T-cell (primary cell): ENCODE results near the gene PDE4C. TPM values are rescaled to one million over a fixed set of nuclear protein-coding genes. Genes with fewer than 3 reads are reported as not detected.

ENCODE experiments used
- ATAC-seq, 4 experiments: fragments of 200-7000 bp in 3 of 4; fragments of 150-1000 bp in 1 of 4; cut with Tn5 transposase; replicated peaks in 1 of 4; 1 replicate in 3 of 4; 2 replicates in 1 of 4; pipeline ENCODE4 v1.10.0; 2021; ENCODE audit warnings: moderate library complexity in 3 of 4, mild to moderate bottlenecking in 2 of 4, moderate number of reproducible peaks in 1 of 4
- CTCF ChIA-PET, 2 donors: fragments of 300-600 bp; sonication (Branson Sonifier 250); formaldehyde crosslinking; loops; one replicate each; lab custom pipeline; 2022; ENCODE audit warnings: antibody characterized with exemption in 2 of 2; lab: Charles Lee
- POLR2A ChIA-PET, 2 donors: fragments of 300-600 bp; sonication (Branson Sonifier 250); formaldehyde crosslinking; loops; one replicate each; lab custom pipeline; 2022; ENCODE audit warnings: antibody characterized with exemption in 2 of 2; lab: Charles Lee
- DNase-seq, 35 experiments: peaks; one replicate each; pipeline versions ENCODE4 v3.0.0 to v3.0.0-alpha.2; 2013 to 2023
- H3K27ac ChIP-seq: one replicate; pipeline ENCODE4 v1.5.1; 2013; ENCODE audit warnings: low read length
- H3K27me3 ChIP-seq, 2 experiments: replicated peaks in 1 of 2; 1 replicate in 1 of 2; 2 replicates in 1 of 2; pipeline versions ENCODE4 v1.6.1 to v1.7.0; 2013; ENCODE audit warnings: low read length in 1 of 2, mixed read lengths in 1 of 2; ENCODE audit not compliant: control insufficient read depth in 2 of 2, insufficient read depth in 2 of 2; ENCODE audit errors: extremely low read depth in 1 of 2
- H3K36me3 ChIP-seq, 2 donors: 1 replicate in 1 of 2; 2 replicates in 1 of 2; pipeline versions ENCODE4 v1.6.1 to v1.7.0; 2013; ENCODE audit warnings: low read length in 1 of 2; ENCODE audit not compliant: control insufficient read depth in 2 of 2, insufficient read depth in 1 of 2; ENCODE audit errors: extremely low read depth in 1 of 2
- H3K4me1 ChIP-seq, 2 experiments: 1 replicate in 1 of 2; 2 replicates in 1 of 2; pipeline versions ENCODE4 v1.6.1 to v1.7.0; 2013; ENCODE audit warnings: low read length in 2 of 2, mixed read lengths in 1 of 2; ENCODE audit not compliant: insufficient read depth in 2 of 2, control insufficient read depth in 1 of 2; ENCODE audit errors: extremely low read depth in 1 of 2
- H3K4me3 ChIP-seq, 2 donors: 1 replicate in 1 of 2; 2 replicates in 1 of 2; pipeline versions ENCODE4 v1.5.1 to v1.7.0; 2013; ENCODE audit warnings: mild to moderate bottlenecking in 2 of 2, low read length in 1 of 2, moderate library complexity in 1 of 2; ENCODE audit not compliant: control insufficient read depth in 1 of 2; ENCODE audit errors: extremely low read depth in 1 of 2
- H3K9me3 ChIP-seq: 2 replicates; pipeline ENCODE4 v1.7.0; 2013
- H3K27ac Mint-ChIP-seq, 2 donors: one replicate each; pipeline ENCODE4 v1.8.0; 2020 to 2021; ENCODE audit warnings: mild to moderate bottlenecking in 2 of 2, mixed read lengths in 2 of 2
- H3K27me3 Mint-ChIP-seq, 2 donors: one replicate each; pipeline ENCODE4 v1.8.0; 2021 to 2022; ENCODE audit warnings: mixed read lengths in 2 of 2
- H3K36me3 Mint-ChIP-seq: one replicate; pipeline ENCODE4 v1.8.0; 2021; ENCODE audit warnings: mixed read lengths
- H3K4me1 Mint-ChIP-seq, 3 donors: one replicate each; pipeline ENCODE4 v1.8.0; 2020 to 2022; ENCODE audit warnings: mixed read lengths in 3 of 3, mild to moderate bottlenecking in 1 of 3
- H3K4me3 Mint-ChIP-seq, 3 donors: one replicate each; pipeline ENCODE4 v1.8.0; 2020 to 2022; ENCODE audit warnings: mild to moderate bottlenecking in 3 of 3, mixed read lengths in 3 of 3, moderate library complexity in 3 of 3
- H3K9me3 Mint-ChIP-seq, 3 donors: one replicate each; pipeline ENCODE4 v1.8.0; 2020 to 2022; ENCODE audit warnings: mixed read lengths in 3 of 3
- WGBS: methylation state at CpG from one replicate; pipeline ENCODE4 v1.1.5; 2013; ENCODE audit warnings: missing lambda C conversion rate; ENCODE audit not compliant: insufficient coverage; 5-methylcytosine and 5-hydroxymethylcytosine counted together
- total RNA-seq, 35 experiments: library from RNA in 6 of 35; stranded (reverse) in 6 of 35; fragments of 120-200 nt in 1 of 35; gene quantifications; one replicate each; pipeline versions ENCODE4 v1.2.1 to v1.2.4 and lab custom pipeline; 2013 to 2026

Gene PDE4C
- total RNA-seq, 5 donors from 2014 or later (not counting 1 experiment from before 2014, with no cell fraction given) = not detected

- no peak overlapping the region for H3K4me3 Mint-ChIP-seq
- WGBS = 94% methylated on average over 21 of the region's 23 CpGs
- H3K36me3 Mint-ChIP-seq = peaks cover 23% of the 10 kb centered on the region
- H3K27me3 ChIP-seq = no peaks in the 10 kb centered on the region
- H3K27ac ChIP-seq = no peak overlapping the region
- H3K4me1 ChIP-seq = peaks cover 0 to 15% of the 10 kb centered on the region in 2 experiments
- H3K9me3 Mint-ChIP-seq = no peaks in the 10 kb centered on the region
- DNase-seq = peak in 2 of 35 experiments; percentile 6 to 8
- ATAC-seq = peak in 1 of 4 experiments; percentile 1
- H3K36me3 ChIP-seq = peaks cover 17 to 33% of the 10 kb centered on the region in 2 donors
- no peak overlapping the region for H3K27ac Mint-ChIP-seq
- ChIA-PET CTCF (no interaction called here), POLR2A (no interaction called here)
- H3K27me3 Mint-ChIP-seq = no peaks in the 10 kb centered on the region
- no peaks in the 10 kb centered on the region for H3K9me3 ChIP-seq
- no peak overlapping the region for H3K4me3 ChIP-seq
- H3K4me1 Mint-ChIP-seq = peaks cover 3 to 7% (median 6%) of the 10 kb centered on the region in 3 donors
Measured at GRCh38 chr19:18264137-18264854, 38.1 kb upstream of the PDE4C start.

- no peaks in the 10 kb centered on the region for H3K27me3 Mint-ChIP-seq
- peaks cover 0 to 15% of the 10 kb centered on the region in 2 experiments for H3K4me1 ChIP-seq
- H3K9me3 Mint-ChIP-seq = no peaks in the 10 kb centered on the region
- ChIA-PET CTCF (interaction anchor here in 1 of 2 donors (0.5 to 1.0 kb wide), 2 partner anchors 10 to 88 kb away, joined by 3 to 4 read pairs; no protein-coding TSS in a partner anchor), POLR2A (no interaction called here)
- no peak overlapping the region for H3K27ac Mint-ChIP-seq
- H3K9me3 ChIP-seq = no peaks in the 10 kb centered on the region
- H3K4me3 Mint-ChIP-seq = no peak overlapping the region
- no peaks in the 10 kb centered on the region for H3K27me3 ChIP-seq
- no peak overlapping the region for H3K27ac ChIP-seq
- H3K4me3 ChIP-seq = no peak overlapping the region
- H3K4me1 Mint-ChIP-seq = peaks cover 0 to 7% (median 3%) of the 10 kb centered on the region in 3 donors
- WGBS = 81% methylated on average over 13 of the region's 16 CpGs
- DNase-seq = peak in 1 of 35 experiments; percentile 15
- H3K36me3 Mint-ChIP-seq = peaks cover 19% of the 10 kb centered on the region
- ATAC-seq = no peak
- peaks cover 17 to 33% of the 10 kb centered on the region in 2 donors for H3K36me3 ChIP-seq
Measured at GRCh38 chr19:18263324-18264136, 37.3 kb upstream of the PDE4C start.

- ChIA-PET CTCF (interaction anchor here in 1 of 2 donors (0.5 to 1.0 kb wide), 2 partner anchors 9 to 87 kb away, joined by 3 to 4 read pairs; no protein-coding TSS in a partner anchor), POLR2A (no interaction called here)
- WGBS = 93% methylated on average over 10 of the region's 10 CpGs
- H3K4me3 Mint-ChIP-seq = no peak overlapping the region
- peaks cover 0 to 7% (median 3%) of the 10 kb centered on the region in 3 donors for H3K4me1 Mint-ChIP-seq
- no peaks in the 10 kb centered on the region for H3K27me3 ChIP-seq
- peaks cover 14% of the 10 kb centered on the region for H3K36me3 Mint-ChIP-seq
- no peaks in the 10 kb centered on the region for H3K9me3 Mint-ChIP-seq
- ATAC-seq (no peak), DNase-seq (no peak)
- no peaks in the 10 kb centered on the region for H3K9me3 ChIP-seq
- H3K4me1 ChIP-seq = peaks cover 0 to 15% of the 10 kb centered on the region in 2 experiments
- H3K36me3 ChIP-seq = peaks cover 17 to 28% of the 10 kb centered on the region in 2 donors
- H3K27me3 Mint-ChIP-seq = no peaks in the 10 kb centered on the region
- no peak overlapping the region for H3K4me3 ChIP-seq
- H3K27ac ChIP-seq = no peak overlapping the region
- H3K27ac Mint-ChIP-seq = no peak overlapping the region
Measured at GRCh38 chr19:18262917-18263316, 36.7 kb upstream of the PDE4C start.

GRCh38 chr19:18262144-18262543, 35.9 kb upstream of the PDE4C start:
- peak in 1 of 4 experiments; percentile 1 for ATAC-seq
- peak in 2 of 35 experiments; percentile 8 to 15 for DNase-seq
- Histone ChIP-seq H3K27ac (no peak overlapping the region), H3K4me3 (no peak overlapping the region), H3K9me3 (no peaks in the 10 kb centered on the region), H3K27me3 (no peaks in the 10 kb centered on the region), H3K36me3 (peaks cover 12 to 23% of the 10 kb centered on the region in 2 donors), H3K4me1 (peaks cover 0 to 15% of the 10 kb centered on the region in 2 experiments)
- CTCF ChIA-PET = interaction anchor here in 1 of 2 donors (0.6 to 1.0 kb wide), 3 partner anchors 8 to 70 kb away, joined by 3 read pairs; no protein-coding TSS in a partner anchor
- no peaks in the 10 kb centered on the region for H3K9me3 Mint-ChIP-seq
- H3K27ac Mint-ChIP-seq = no peak overlapping the region
- POLR2A ChIA-PET = no interaction called here
- H3K27me3 Mint-ChIP-seq = no peaks in the 10 kb centered on the region
- H3K4me3 Mint-ChIP-seq = no peak overlapping the region
- H3K36me3 Mint-ChIP-seq = peaks cover 13% of the 10 kb centered on the region
- H3K4me1 Mint-ChIP-seq = peaks cover 0 to 7% (median 3%) of the 10 kb centered on the region in 3 donors

GRCh38 chr19:18261474-18261873, 35.2 kb upstream of the PDE4C start:
- Mint-ChIP-seq H3K4me1 (peaks cover 0 to 7% (median 3%) of the 10 kb centered on the region in 3 donors), H3K27me3 (no peaks in the 10 kb centered on the region), H3K4me3 (no peak overlapping the region), H3K9me3 (no peaks in the 10 kb centered on the region), H3K36me3 (peaks cover 7% of the 10 kb centered on the region), H3K27ac (no peak overlapping the region)
- DNase-seq (peak in 1 of 35 experiments; percentile 10), ATAC-seq (peak in 1 of 4 experiments; percentile 1)
- Histone ChIP-seq H3K9me3 (no peaks in the 10 kb centered on the region), H3K27me3 (peaks cover 0 to 5% of the 10 kb centered on the region in 2 experiments), H3K27ac (no peak overlapping the region), H3K36me3 (peaks cover 7 to 17% of the 10 kb centered on the region in 2 donors), H3K4me1 (peaks cover 0 to 15% of the 10 kb centered on the region in 2 experiments), H3K4me3 (no peak overlapping the region)
- ChIA-PET CTCF (interaction anchor here in 1 of 2 donors (0.6 kb wide), 1 partner anchor 70 kb away, joined by 3 read pairs; no protein-coding TSS in a partner anchor), POLR2A (interaction anchor here in 1 of 2 donors (0.5 kb wide), 1 partner anchor 43 kb away, joined by 4 read pairs; no protein-coding TSS in a partner anchor)
- WGBS = 90% methylated on average over 2 of the region's 2 CpGs

- POLR2A ChIA-PET = no interaction called here
- ATAC-seq (no peak), DNase-seq (peak in 2 of 35 experiments; percentile 5 to 12)
- no peaks in the 10 kb centered on the region for H3K36me3 Mint-ChIP-seq
- H3K9me3 ChIP-seq = no peaks in the 10 kb centered on the region
- CTCF ChIA-PET = no interaction called here
- peaks cover 3 to 9% of the 10 kb centered on the region in 2 donors for H3K36me3 ChIP-seq
- H3K27me3 ChIP-seq = peaks cover 0 to 12% of the 10 kb centered on the region in 2 experiments
- H3K4me1 ChIP-seq = peaks cover 0 to 2% of the 10 kb centered on the region in 2 experiments
- H3K4me3 Mint-ChIP-seq = no peak overlapping the region
- H3K27ac ChIP-seq = no peak overlapping the region
- H3K27me3 Mint-ChIP-seq = peaks cover 3 to 4% of the 10 kb centered on the region in 2 donors
- WGBS = 83% methylated on average over 1 of the region's 4 CpGs
- no peaks in the 10 kb centered on the region for H3K9me3 Mint-ChIP-seq
- H3K27ac Mint-ChIP-seq = no peak overlapping the region
- peaks cover 0 to 5% (median 2%) of the 10 kb centered on the region in 3 donors for H3K4me1 Mint-ChIP-seq
- no peak overlapping the region for H3K4me3 ChIP-seq
Measured at GRCh38 chr19:18259893-18260292, 33.7 kb upstream of the PDE4C start.
